PFSK-1 (cell line): ENCODE measurements around the gene MAOA.

Experiments used
- SIN3A ChIP-seq: IDR thresholded peaks from 2 replicates; pipeline ENCODE4 v1.6.1; 2012; ENCODE audit warnings: mild to moderate bottlenecking, low read length, moderate library complexity, borderline replicate concordance; ENCODE audit not compliant: insufficient read depth
- TAF1 ChIP-seq: IDR thresholded peaks from 2 replicates; pipeline ENCODE4 v1.6.1; 2012; ENCODE audit warnings: low read length, control low read depth, borderline replicate concordance; ENCODE audit not compliant: insufficient read depth

GRCh38 chrX:43640482-43640881 lies 15.6 kb upstream of the MAOA start:
- TF ChIP-seq TAF1 (no peak), SIN3A (no peak)
